HG02798 (cell line): Measurements from ENCODE around the gene LZTR1.
"Not testable (repeated sequence)": the region's sequence is repeated elsewhere in the genome, so short reads cannot be mapped to it uniquely, and the experiment has no call there.

Experiments
- ATAC-seq: cut with Tn5 transposase; IDR thresholded peaks from one replicate; pipeline ENCODE4 v1.9.1; 2021; ENCODE audit warnings: mild to moderate bottlenecking; ENCODE audit not compliant: unreplicated experiment, poor library complexity

LZTR1 gene

GRCh38 chr22:20981787-20982562 is at the start of gene LZTR1:
Gene LZTR1, plus strand, starts transcription at chr22:20982297. Its CDS starts 75 bp downstream, at chr22:20982372.
- peak; percentile 88 for ATAC-seq

GRCh38 chr22:20933910-20934309 is 48.2 kb upstream of the LZTR1 start:
- ATAC-seq = no peak

GRCh38 chr22:20935049-20935448 is 47.0 kb upstream of the LZTR1 start:
- not testable (repeated sequence) for ATAC-seq

GRCh38 chr22:20935780-20936539 is 46.1 kb upstream of the LZTR1 start:
- ATAC-seq = not testable (repeated sequence)

GRCh38 chr22:20937031-20937793 is 44.9 kb upstream of the LZTR1 start:
- ATAC-seq = no peak

GRCh38 chr22:20937794-20938671 is 44.1 kb upstream of the LZTR1 start:
- no peak for ATAC-seq

- not testable (repeated sequence) for ATAC-seq
Measured at GRCh38 chr22:20939457-20940185, 42.5 kb upstream of the LZTR1 start.

GRCh38 chr22:20940186-20940651 is 41.9 kb upstream of the LZTR1 start:
- ATAC-seq = no peak

GRCh38 chr22:20940904-20941385 is 41.2 kb upstream of the LZTR1 start:
- ATAC-seq = no peak

GRCh38 chr22:20942203-20942902 is 39.7 kb upstream of the LZTR1 start:
- not testable (repeated sequence) for ATAC-seq

GRCh38 chr22:20943104-20943933 is 38.8 kb upstream of the LZTR1 start:
- ATAC-seq = no peak

- no peak for ATAC-seq
Measured at GRCh38 chr22:20944042-20944441, 38.1 kb upstream of the LZTR1 start.

GRCh38 chr22:20945578-20945934 is 36.5 kb upstream of the LZTR1 start:
- ATAC-seq = no peak

- ATAC-seq = no peak
Measured at GRCh38 chr22:20946080-20946986, 35.8 kb upstream of the LZTR1 start.

GRCh38 chr22:20946991-20947390 is 35.1 kb upstream of the LZTR1 start:
- no peak for ATAC-seq

GRCh38 chr22:20948450-20948849 is 33.6 kb upstream of the LZTR1 start:
- no peak for ATAC-seq

- no peak for ATAC-seq
Measured at GRCh38 chr22:20948989-20949388, 33.1 kb upstream of the LZTR1 start.
